Nephron progenitor cell (in vitro differentiated cells): ENCODE data around the gene CTPS1.

Experiments used
- DNase-seq: peaks from one replicate; pipeline ENCODE4 v3.0.0; 2021
- H3K27ac Mint-ChIP-seq: 2 replicates; pipeline ENCODE4 v1.8.0; 2021; ENCODE audit warnings: mild to moderate bottlenecking, moderate library complexity, mixed read lengths
- H3K27me3 Mint-ChIP-seq: 2 replicates; pipeline ENCODE4 v1.8.0; 2021; ENCODE audit warnings: mild to moderate bottlenecking, low read depth, mixed read lengths; ENCODE audit not compliant: poor library complexity
- H3K36me3 Mint-ChIP-seq: 2 replicates; pipeline ENCODE4 v1.8.0; 2021; ENCODE audit warnings: low read depth, mixed read lengths
- H3K4me1 Mint-ChIP-seq: 2 replicates; pipeline ENCODE4 v1.8.0; 2021; ENCODE audit warnings: mixed read lengths
- H3K4me3 Mint-ChIP-seq: 2 replicates; pipeline ENCODE4 v1.8.0; 2021; ENCODE audit warnings: mild to moderate bottlenecking, moderate library complexity, mixed read lengths
- H3K9me3 Mint-ChIP-seq: 2 replicates; pipeline ENCODE4 v1.8.0; 2021; ENCODE audit warnings: mild to moderate bottlenecking, moderate library complexity, mixed read lengths
- CTCF ChIP-seq: fragments of 200-600 bp; sonication (generic); IDR thresholded peaks from 2 replicates; pipeline ENCODE4 v1.5.0; 2021; ENCODE audit warnings: antibody characterized with exemption

Gene CTPS1

GRCh38 chr1:40948741-40949443 is 30.6 kb upstream of the CTPS1 start:
- H3K4me1 Mint-ChIP-seq, result peaks cover 5% of the 10 kb centered on the region
- peaks cover 7% of the 10 kb centered on the region for H3K9me3 Mint-ChIP-seq
- TF ChIP-seq CTCF, result peak; percentile 63
- no peak overlapping the region for H3K27ac Mint-ChIP-seq
- H3K36me3 Mint-ChIP-seq, result no peaks in the 10 kb centered on the region
- H3K27me3 Mint-ChIP-seq, result peaks cover 25% of the 10 kb centered on the region
- peak overlapping the region; percentile 21 for H3K4me3 Mint-ChIP-seq
- peak; percentile 63 for DNase-seq

- no peak for DNase-seq
These were observed 29.9 kb upstream of the CTPS1 start for GRCh38 chr1:40949563-40949962.

GRCh38 chr1:40951943-40952743 is 27.4 kb upstream of the CTPS1 start:
- Mint-ChIP-seq H3K4me3 (no peak overlapping the region), H3K4me1 (peaks cover 18% of the 10 kb centered on the region), H3K36me3 (no peaks in the 10 kb centered on the region), H3K27ac (no peak overlapping the region), H3K27me3 (peaks cover 25% of the 10 kb centered on the region), H3K9me3 (no peaks in the 10 kb centered on the region)
- DNase-seq, result peak; percentile 81
- TF ChIP-seq CTCF, result peak; percentile 92

More at GRCh38 chr1:40949563-40949962, 29.9 kb upstream of the CTPS1 start:
- no peak for TF ChIP-seq CTCF
- H3K4me1 Mint-ChIP-seq, result peaks cover 11% of the 10 kb centered on the region
- H3K27ac Mint-ChIP-seq, result no peak overlapping the region
- H3K36me3 Mint-ChIP-seq, result no peaks in the 10 kb centered on the region
- peaks cover 25% of the 10 kb centered on the region for H3K27me3 Mint-ChIP-seq
- H3K4me3 Mint-ChIP-seq, result no peak overlapping the region
- H3K9me3 Mint-ChIP-seq, result peaks cover 7% of the 10 kb centered on the region

- H3K36me3 Mint-ChIP-seq, result no peaks in the 10 kb centered on the region
- H3K27ac Mint-ChIP-seq, result no peak overlapping the region
- peaks cover 18% of the 10 kb centered on the region for H3K4me1 Mint-ChIP-seq
- H3K9me3 Mint-ChIP-seq, result no peaks in the 10 kb centered on the region
- H3K27me3 Mint-ChIP-seq, result peaks cover 25% of the 10 kb centered on the region
- TF ChIP-seq CTCF, result no peak
- no peak for DNase-seq
- no peak overlapping the region for H3K4me3 Mint-ChIP-seq
These were observed 26.7 kb upstream of the CTPS1 start for GRCh38 chr1:40952744-40953315.

- no peak for DNase-seq
- Mint-ChIP-seq H3K36me3 (no peaks in the 10 kb centered on the region), H3K27me3 (peaks cover 25% of the 10 kb centered on the region), H3K9me3 (peaks cover 12% of the 10 kb centered on the region), H3K4me3 (no peak overlapping the region), H3K27ac (no peak overlapping the region), H3K4me1 (peaks cover 13% of the 10 kb centered on the region)
- TF ChIP-seq CTCF, result no peak
These were observed 24.9 kb upstream of the CTPS1 start for GRCh38 chr1:40954626-40955025.
